ENCODE measurements around the gene NANS. TPM values are rescaled to one million over a fixed set of nuclear protein-coding genes. Genes with fewer than 3 reads are reported as not detected.
A peak's percentile ranks its signal among the peaks of the same experiment; 100 is the strongest.
"Not testable (repeated sequence)": the region's sequence is repeated elsewhere in the genome, so short reads cannot be mapped to it uniquely, and the experiment has no call there.

The NANS gene
- total RNA-seq, 1 donor from 2014 or later: 37.2 TPM

- ATAC-seq: peak; percentile 79
- intact Hi-C loops (cut with DNase I): loop anchor here (5.0 kb wide), 1 partner anchor 42 kb away; no protein-coding TSS in a partner anchor
These were observed 62.4 kb downstream of the NANS start, which contains the start of gene TRIM14 for GRCh38 chr9:98118640-98119601. Gene TRIM14, minus strand, starts transcription at chr9:98119222. Its CDS starts 34 bp downstream, at chr9:98119188.

DNA sequence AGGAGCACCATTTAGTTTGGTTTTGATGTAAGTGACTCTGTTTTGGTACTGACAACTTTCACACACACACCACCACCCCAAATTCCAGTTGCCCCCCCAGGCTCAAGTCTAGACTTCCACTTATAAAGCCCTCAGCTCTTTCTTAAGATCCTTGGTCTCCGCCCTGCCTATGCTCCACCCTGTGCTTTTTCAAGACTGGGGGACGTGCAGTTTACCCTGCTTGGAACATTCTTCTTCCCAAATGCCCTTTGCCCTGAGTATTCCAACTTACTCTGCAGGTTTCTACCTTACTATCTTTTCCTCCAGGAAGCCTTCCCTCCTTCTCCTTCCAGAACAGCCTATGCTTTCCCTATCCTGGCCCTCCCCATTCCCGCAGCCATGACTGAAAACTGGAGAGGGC, 63.9 kb downstream of the NANS start:
- intact Hi-C loops (cut with DNase I): no loop called here
- DNase-seq (ENCODE audit: missing footprints) (no peak), ATAC-seq (no peak)

More at GRCh38 chr9:98118640-98119601, 62.4 kb downstream of the NANS start, which contains the start of gene TRIM14:
- peak; percentile 90 for DNase-seq (ENCODE audit: missing footprints)

GRCh38 chr9:98121058-98121457, 64.5 kb downstream of the NANS start:
- ATAC-seq: no peak
- intact Hi-C loops (cut with DNase I): no loop called here
- DNase-seq (ENCODE audit: missing footprints): no peak

DNA sequence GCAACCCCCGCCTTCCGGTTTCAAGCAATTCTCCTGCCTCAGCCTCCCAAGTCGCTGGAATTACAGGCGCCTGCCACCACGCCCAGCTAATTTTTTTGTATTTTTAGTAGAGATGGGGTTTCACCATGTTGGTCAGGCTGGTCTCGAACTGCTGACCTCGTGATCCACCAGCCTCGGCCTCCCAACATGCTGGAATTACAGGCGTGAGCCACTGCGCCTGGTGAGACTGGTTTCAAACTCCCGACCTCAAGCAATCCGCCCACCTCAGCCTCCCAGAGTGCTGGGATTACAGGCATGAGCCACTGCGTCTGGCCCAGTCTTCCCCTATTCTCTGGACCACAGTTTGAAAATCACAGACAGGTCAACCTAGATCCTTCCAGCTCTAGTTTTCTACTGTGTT, 67.6 kb downstream of the NANS start:
- intact Hi-C loops (cut with DNase I); ATAC-seq; DNase-seq (ENCODE audit: missing footprints): not testable (repeated sequence)

DNA sequence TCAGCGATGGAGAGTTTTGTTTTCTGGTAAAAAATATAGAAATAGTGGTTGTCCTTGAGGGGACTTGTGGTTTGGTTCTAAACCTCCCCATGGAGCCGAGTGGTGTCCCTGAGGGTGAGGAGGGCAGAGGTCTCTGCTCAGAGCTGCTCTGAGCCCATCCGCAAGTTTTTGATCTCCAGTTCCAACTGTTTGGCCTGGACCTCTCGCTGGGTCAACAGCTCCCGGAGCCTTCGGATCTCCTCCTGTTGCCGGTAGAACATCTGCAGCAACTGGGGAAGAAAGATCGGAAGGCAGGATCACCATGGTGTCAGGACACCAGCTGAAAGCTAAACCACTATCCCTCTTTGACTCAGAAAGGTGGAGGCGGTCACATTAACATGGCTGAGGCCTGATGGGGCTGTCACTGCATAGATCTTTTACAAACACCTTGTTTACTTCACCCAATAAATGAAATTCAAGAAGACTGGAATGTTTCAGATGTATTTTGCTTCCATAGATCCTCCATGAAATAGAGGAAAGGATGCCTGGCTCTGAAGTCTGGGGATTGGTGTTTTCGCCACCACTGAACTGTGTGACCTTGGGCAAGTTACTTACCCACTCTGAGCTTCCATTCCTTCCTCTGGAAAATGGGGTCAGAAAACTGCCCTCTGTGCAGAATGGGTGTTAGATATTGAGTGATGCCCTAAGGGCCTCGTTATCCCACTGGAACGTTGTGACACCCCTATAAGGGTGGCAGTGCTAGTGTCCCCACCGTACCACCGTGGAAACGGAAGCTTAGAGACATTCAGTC, 68.3 kb downstream of the NANS start:
- intact Hi-C loops (cut with DNase I): no loop called here
- no peak for ATAC-seq
- DNase-seq (ENCODE audit: missing footprints): no peak

GRCh38 chr9:98127226-98127625, 70.7 kb downstream of the NANS start:
- intact Hi-C loops (cut with DNase I): no loop called here
- DNase-seq (ENCODE audit: missing footprints) (no peak), ATAC-seq (no peak)

- intact Hi-C loops (cut with DNase I): no loop called here
- ATAC-seq: no peak
These were observed 71.8 kb downstream of the NANS start for GRCh38 chr9:98128316-98128715.

DNA sequence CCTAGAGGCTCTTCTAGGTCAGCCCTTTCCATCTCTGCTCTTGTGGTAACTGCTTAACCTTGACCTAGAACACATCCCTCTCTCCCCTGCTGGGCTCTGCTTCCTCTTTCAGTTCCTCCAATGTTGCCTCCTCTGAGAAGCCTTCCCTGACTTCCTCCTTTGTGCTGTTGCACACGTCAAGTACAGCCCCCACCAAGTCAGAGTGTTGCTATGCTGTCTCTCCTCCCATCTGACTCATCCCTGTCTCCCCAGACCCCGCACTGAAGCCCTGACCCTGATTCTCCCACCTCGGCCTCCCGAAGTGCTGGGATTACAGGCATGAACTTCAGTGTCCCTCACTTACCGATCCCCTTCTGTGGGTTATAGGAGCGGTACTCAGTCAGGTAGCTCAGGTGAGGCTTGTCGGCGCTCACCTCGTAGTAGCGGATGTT, 72.9 kb downstream of the NANS start:
- peak; percentile 68 for ATAC-seq
- intact Hi-C loops (cut with DNase I): no loop called here
- DNase-seq (ENCODE audit: missing footprints): no peak

More at GRCh38 chr9:98128316-98128715, 71.8 kb downstream of the NANS start:
- no peak for DNase-seq (ENCODE audit: missing footprints)

DNA sequence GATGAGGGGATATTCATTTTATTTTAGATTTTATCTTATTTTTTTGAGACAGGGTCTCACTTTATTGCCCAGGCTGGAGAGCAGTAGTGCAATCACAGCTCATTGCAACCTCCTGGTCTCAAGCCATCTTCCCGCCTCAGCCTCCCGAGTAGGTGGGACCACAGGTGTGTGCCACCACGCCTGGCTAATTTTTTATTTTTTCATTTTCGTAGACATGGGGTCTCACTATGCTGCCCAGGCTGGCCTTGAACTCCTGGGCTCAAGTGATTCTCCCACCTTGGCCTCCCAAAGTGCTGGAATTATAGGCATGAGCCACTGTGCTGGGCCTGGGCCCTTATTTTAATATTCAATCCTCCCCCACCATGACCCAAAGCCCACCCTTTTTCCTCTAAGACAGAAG, 73.5 kb downstream of the NANS start:
- not testable (repeated sequence) for DNase-seq (ENCODE audit: missing footprints)

DNA sequence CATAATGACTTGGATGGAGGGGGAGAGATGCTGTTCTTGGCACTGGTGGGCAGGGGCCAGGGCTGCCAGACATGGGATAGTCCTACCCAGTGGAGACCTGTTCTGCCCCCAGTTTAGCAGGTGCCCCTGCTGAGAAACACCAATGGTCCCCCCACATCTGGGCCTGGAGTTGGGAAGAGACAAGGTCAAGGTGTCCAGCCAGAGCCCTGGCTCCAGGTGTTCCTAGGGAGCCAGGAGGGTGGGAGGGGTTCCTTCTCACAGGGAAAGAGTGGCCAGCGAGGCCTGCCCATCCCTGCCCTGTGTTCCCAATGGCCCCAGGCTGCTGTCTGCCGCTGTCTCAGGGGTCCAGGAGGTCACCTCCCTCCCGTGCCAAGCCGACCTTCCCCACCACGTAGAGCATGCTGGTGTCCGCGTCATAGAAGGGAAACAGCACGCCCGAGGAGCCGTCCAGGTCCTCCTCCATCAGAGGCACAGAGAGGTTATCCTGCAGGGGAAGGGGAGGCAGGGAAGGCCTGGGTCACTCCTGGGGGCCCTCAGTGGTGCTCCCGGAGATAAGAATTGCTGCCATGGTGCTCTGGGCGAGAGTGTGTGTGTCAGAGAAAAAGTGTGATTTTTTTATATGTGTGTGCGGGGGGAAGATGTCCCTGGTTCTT, 74.2 kb downstream of the NANS start:
- DNase-seq (ENCODE audit: missing footprints): no peak
- intact Hi-C loops (cut with DNase I): no loop called here
- no peak for ATAC-seq

More for the DNA sequence above, 73.5 kb downstream of the NANS start:
- ATAC-seq; intact Hi-C loops (cut with DNase I): not testable (repeated sequence)

DNA sequence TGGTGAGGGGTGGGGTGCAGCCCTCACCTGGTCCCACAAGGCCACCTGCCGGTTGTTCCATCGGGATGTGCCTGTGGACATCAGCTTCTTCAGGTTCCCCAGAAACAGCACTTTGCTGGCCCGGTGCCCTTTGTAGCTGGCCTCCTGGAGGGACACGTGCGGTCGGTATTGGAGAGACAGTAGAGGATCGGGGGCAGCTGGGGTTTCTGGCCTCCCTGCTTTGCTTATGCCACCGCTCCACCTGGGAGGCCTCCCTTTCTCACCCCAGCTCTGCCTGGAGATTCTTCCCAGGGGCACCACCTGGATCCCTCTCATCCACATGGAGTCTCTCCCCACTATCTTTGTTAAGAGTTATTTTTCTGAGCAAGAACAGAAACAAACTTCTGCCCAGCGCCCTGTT, 75.6 kb downstream of the NANS start:
- intact Hi-C loops (cut with DNase I): no loop called here
- ATAC-seq (no peak), DNase-seq (ENCODE audit: missing footprints) (no peak)

Other genes starting within 250 kb of the NANS start
- not detected for gene FOXE1, start 203.5 kb upstream of the NANS start, total RNA-seq
- 6.5 TPM for gene TRMO, start 134.2 kb upstream of the NANS start, total RNA-seq
- 0.11 TPM for gene HEMGN, start 118.6 kb upstream of the NANS start, total RNA-seq
- 54.5 TPM for gene ANP32B, start 73.4 kb upstream of the NANS start, total RNA-seq
- gene TRIM14, start 62.5 kb downstream of the NANS start, total RNA-seq: 5.1 TPM
- 0.60 TPM for gene CORO2A, start 135.9 kb downstream of the NANS start, total RNA-seq
- gene TBC1D2, start 198.9 kb downstream of the NANS start, total RNA-seq: 2.3 TPM

Data from Right ventricle myocardium inferior (tissue), 1 donor.